SH-SY5Y (cell line): ENCODE measurements around the gene TSPO.

ENCODE experiments used
- GATA2 ChIP-seq: IDR thresholded peaks from 2 replicates; pipeline ENCODE4 v1.6.1; 2011; ENCODE audit warnings: mild to moderate bottlenecking, low read depth, low read length
- GATA3 ChIP-seq: IDR thresholded peaks from 2 replicates; pipeline ENCODE4 v1.6.1; 2011; ENCODE audit warnings: low read depth, mild to moderate bottlenecking, low read length, moderate library complexity

- no peak for TF ChIP-seq GATA2
- no peak for TF ChIP-seq GATA3
Measured at GRCh38 chr22:43179146-43179910, 28.0 kb downstream of the TSPO start.
